HG02870 (cell line): ENCODE measurements around the gene C9orf85.
A peak's percentile ranks its signal among the peaks of the same experiment; 100 is the strongest.

Source experiments
- ATAC-seq: cut with Tn5 transposase; IDR thresholded peaks from one replicate; pipeline ENCODE4 v1.9.1; 2021; ENCODE audit warnings: mild to moderate bottlenecking, moderate library complexity; ENCODE audit not compliant: unreplicated experiment

Gene C9orf85

GRCh38 chr9:71901695-71902597, 9.5 kb upstream of the C9orf85 start:
- ATAC-seq = no peak

GRCh38 chr9:71904076-71904475, 7.4 kb upstream of the C9orf85 start:
- no peak for ATAC-seq

GRCh38 chr9:71908825-71909224, 2.6 kb upstream of the C9orf85 start:
- ATAC-seq = no peak

- peak; percentile 4 for ATAC-seq
Measured at GRCh38 chr9:71909887-71910649, 1.4 kb upstream of the C9orf85 start.

- peak; percentile 11 for ATAC-seq
Measured at GRCh38 chr9:71910650-71911060, 784 bp upstream of the C9orf85 start.

GRCh38 chr9:71911908-71912335, 483 bp downstream of the C9orf85 start:
- no peak for ATAC-seq

- no peak for ATAC-seq
Measured at GRCh38 chr9:71915495-71915894, 4.1 kb downstream of the C9orf85 start.

GRCh38 chr9:71916834-71917534, 5.5 kb downstream of the C9orf85 start:
- peak; percentile 89 for ATAC-seq

- no peak for ATAC-seq
Measured at GRCh38 chr9:71918419-71918818, 7.0 kb downstream of the C9orf85 start.

GRCh38 chr9:71920456-71921189, 9.2 kb downstream of the C9orf85 start:
- no peak for ATAC-seq

- no peak for ATAC-seq
Measured at GRCh38 chr9:71921190-71921814, 9.9 kb downstream of the C9orf85 start.

GRCh38 chr9:71924576-71924975, 13.1 kb downstream of the C9orf85 start:
- ATAC-seq = no peak

- ATAC-seq = no peak
Measured at GRCh38 chr9:71925834-71926233, 14.4 kb downstream of the C9orf85 start.

- no peak for ATAC-seq
Measured at GRCh38 chr9:71928376-71928775, 16.9 kb downstream of the C9orf85 start.

- ATAC-seq = no peak
Measured at GRCh38 chr9:71928806-71929205, 17.4 kb downstream of the C9orf85 start.

- no peak for ATAC-seq
Measured at GRCh38 chr9:71929223-71929622, 17.8 kb downstream of the C9orf85 start.

GRCh38 chr9:71929791-71930440, 18.5 kb downstream of the C9orf85 start:
- ATAC-seq = no peak

GRCh38 chr9:71931166-71931565, 19.7 kb downstream of the C9orf85 start:
- no peak for ATAC-seq

GRCh38 chr9:71936066-71936465, 24.6 kb downstream of the C9orf85 start:
- ATAC-seq = no peak
